ENCODE results near the gene TNFRSF14. TPM values are rescaled to one million over a fixed set of nuclear protein-coding genes. Genes with fewer than 3 reads are reported as not detected.

TNFRSF14 gene
- total RNA-seq, 1 donor from 2014 or later = 8.5 TPM

- no peak for TF ChIP-seq CTCF (conservative IDR thresholded peaks at IDR 0.05)
- no peak for DNase-seq (ENCODE audit: extremely low spot score, unreplicated experiment)
- Mint-ChIP-seq H3K4me1 (ENCODE audit: unreplicated experiment) (peaks cover 5% of the 10 kb centered on the region), H3K4me3 (no peak overlapping the region), H3K36me3 (no peaks in the 10 kb centered on the region), H3K9me3 (no peaks in the 10 kb centered on the region), H3K27me3 (no peaks in the 10 kb centered on the region), H3K27ac (no peak overlapping the region)
Measured at GRCh38 chr1:2560299-2561073, 4.3 kb downstream of the TNFRSF14 start.

GRCh38 chr1:2561446-2561845 lies 5.3 kb downstream of the TNFRSF14 start:
- Mint-ChIP-seq H3K27me3 (no peaks in the 10 kb centered on the region), H3K27ac (no peak overlapping the region), H3K4me1 (ENCODE audit: unreplicated experiment) (peaks cover 6% of the 10 kb centered on the region), H3K9me3 (no peaks in the 10 kb centered on the region), H3K4me3 (no peak overlapping the region), H3K36me3 (no peaks in the 10 kb centered on the region)
- no peak for TF ChIP-seq CTCF (conservative IDR thresholded peaks at IDR 0.05)
- no peak for DNase-seq (ENCODE audit: extremely low spot score, unreplicated experiment)

GRCh38 chr1:2561898-2562895 lies 6.0 kb downstream of the TNFRSF14 start:
- no peak for DNase-seq (ENCODE audit: extremely low spot score, unreplicated experiment)
- H3K36me3 Mint-ChIP-seq = no peaks in the 10 kb centered on the region
- no peaks in the 10 kb centered on the region for H3K9me3 Mint-ChIP-seq
- TF ChIP-seq CTCF (conservative IDR thresholded peaks at IDR 0.05) = peak; percentile 55
- H3K27me3 Mint-ChIP-seq = no peaks in the 10 kb centered on the region
- H3K4me1 Mint-ChIP-seq (ENCODE audit: unreplicated experiment) = peaks cover 3% of the 10 kb centered on the region
- no peak overlapping the region for H3K27ac Mint-ChIP-seq
- no peak overlapping the region for H3K4me3 Mint-ChIP-seq

DNA sequence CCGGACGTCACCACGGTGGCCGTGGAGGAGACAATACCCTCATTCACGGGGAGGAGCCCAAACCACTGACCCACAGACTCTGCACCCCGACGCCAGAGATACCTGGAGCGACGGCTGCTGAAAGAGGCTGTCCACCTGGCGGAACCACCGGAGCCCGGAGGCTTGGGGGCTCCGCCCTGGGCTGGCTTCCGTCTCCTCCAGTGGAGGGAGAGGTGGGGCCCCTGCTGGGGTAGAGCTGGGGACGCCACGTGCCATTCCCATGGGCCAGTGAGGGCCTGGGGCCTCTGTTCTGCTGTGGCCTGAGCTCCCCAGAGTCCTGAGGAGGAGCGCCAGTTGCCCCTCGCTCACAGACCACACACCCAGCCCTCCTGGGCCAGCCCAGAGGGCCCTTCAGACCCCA lies 7.0 kb downstream of the TNFRSF14 start:
- DNase-seq (ENCODE audit: extremely low spot score, unreplicated experiment) = no peak
- no peaks in the 10 kb centered on the region for H3K9me3 Mint-ChIP-seq
- no peaks in the 10 kb centered on the region for H3K27me3 Mint-ChIP-seq
- TF ChIP-seq CTCF (conservative IDR thresholded peaks at IDR 0.05) = no peak
- no peak overlapping the region for H3K4me3 Mint-ChIP-seq
- H3K4me1 Mint-ChIP-seq (ENCODE audit: unreplicated experiment) = peaks cover 3% of the 10 kb centered on the region
- no peaks in the 10 kb centered on the region for H3K36me3 Mint-ChIP-seq
- H3K27ac Mint-ChIP-seq = no peak overlapping the region

- no peaks in the 10 kb centered on the region for H3K27me3 Mint-ChIP-seq
- TF ChIP-seq CTCF (conservative IDR thresholded peaks at IDR 0.05) = no peak
- no peak overlapping the region for H3K4me3 Mint-ChIP-seq
- H3K4me1 Mint-ChIP-seq (ENCODE audit: unreplicated experiment) = peaks cover 3% of the 10 kb centered on the region
- no peaks in the 10 kb centered on the region for H3K36me3 Mint-ChIP-seq
- no peak for DNase-seq (ENCODE audit: extremely low spot score, unreplicated experiment)
- no peaks in the 10 kb centered on the region for H3K9me3 Mint-ChIP-seq
- H3K27ac Mint-ChIP-seq = no peak overlapping the region
Measured at GRCh38 chr1:2564006-2564814, 8.0 kb downstream of the TNFRSF14 start.
